GM23338 (cell line): ENCODE measurements around the gene DZIP1.

Experiments
- EZH2 ChIP-seq: fragments of 200-600 bp; sonication (generic); IDR thresholded peaks from one replicate; pipeline ENCODE4 v1.8.0; 2017; ENCODE audit warnings: antibody characterized with exemption, mild to moderate bottlenecking, low read depth; ENCODE audit not compliant: unreplicated experiment
- JUNB ChIP-seq: IDR thresholded peaks from one replicate; pipeline ENCODE4 v1.6.1; 2016; ENCODE audit warnings: antibody characterized with exemption; ENCODE audit not compliant: unreplicated experiment
- REST ChIP-seq: IDR thresholded peaks from one replicate; pipeline ENCODE4 v1.6.1; 2018; ENCODE audit warnings: antibody characterized with exemption; ENCODE audit not compliant: unreplicated experiment
- STAT1 ChIP-seq: IDR thresholded peaks from one replicate; pipeline ENCODE4 v1.6.1; 2016; ENCODE audit warnings: antibody characterized with exemption; ENCODE audit not compliant: unreplicated experiment
- TF ChIP-seq, protein P1 (sequence below), 2 experiments: fragments of 200-600 bp in 1 of 2; sonication (generic) in 1 of 2; conservative IDR thresholded peaks; 2 replicates each; pipeline versions ENCODE4 v1.5.1 to v1.6.1; 2016 to 2017; ENCODE audit warnings: antibody characterized with exemption in 2 of 2, low read depth in 2 of 2, mild to moderate bottlenecking in 2 of 2, moderate library complexity in 1 of 2

DNA sequence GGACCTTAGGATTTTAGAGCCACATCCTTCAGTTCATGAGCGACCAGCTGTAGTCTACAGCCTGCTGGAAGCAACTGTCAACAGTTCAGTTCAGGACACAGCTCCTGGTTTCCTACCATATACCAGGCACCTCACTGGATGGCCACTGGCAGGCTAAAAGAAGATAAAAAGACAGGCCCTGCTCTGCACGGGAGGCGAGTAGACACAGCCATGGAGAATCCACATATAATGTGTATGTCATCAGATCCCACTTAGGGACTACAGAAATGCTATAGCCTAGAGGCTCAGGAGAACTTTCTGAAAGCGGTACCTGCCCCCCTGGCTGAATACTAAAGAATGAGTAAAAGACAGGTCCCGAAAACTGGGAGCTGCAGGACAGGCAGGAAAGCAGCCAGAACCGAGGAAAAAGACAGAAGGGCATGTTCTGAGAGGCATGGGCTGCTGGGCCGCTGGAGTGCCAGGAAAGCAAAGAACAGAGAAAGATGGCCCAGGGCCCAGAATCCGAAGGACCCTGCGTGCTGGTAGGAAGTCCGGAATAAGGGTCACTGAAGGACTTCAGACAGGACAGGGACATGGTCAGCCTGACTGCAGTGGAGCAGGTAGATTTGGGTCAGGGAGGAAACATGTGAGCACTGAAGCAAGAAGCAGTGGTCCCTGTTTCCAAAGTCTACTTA is 23.5 kb downstream of the DZIP1 start:
- no peak for TF ChIP-seq EZH2
- TF ChIP-seq REST = no peak
- no peak for TF ChIP-seq STAT1
- TF ChIP-seq, protein P1, sequence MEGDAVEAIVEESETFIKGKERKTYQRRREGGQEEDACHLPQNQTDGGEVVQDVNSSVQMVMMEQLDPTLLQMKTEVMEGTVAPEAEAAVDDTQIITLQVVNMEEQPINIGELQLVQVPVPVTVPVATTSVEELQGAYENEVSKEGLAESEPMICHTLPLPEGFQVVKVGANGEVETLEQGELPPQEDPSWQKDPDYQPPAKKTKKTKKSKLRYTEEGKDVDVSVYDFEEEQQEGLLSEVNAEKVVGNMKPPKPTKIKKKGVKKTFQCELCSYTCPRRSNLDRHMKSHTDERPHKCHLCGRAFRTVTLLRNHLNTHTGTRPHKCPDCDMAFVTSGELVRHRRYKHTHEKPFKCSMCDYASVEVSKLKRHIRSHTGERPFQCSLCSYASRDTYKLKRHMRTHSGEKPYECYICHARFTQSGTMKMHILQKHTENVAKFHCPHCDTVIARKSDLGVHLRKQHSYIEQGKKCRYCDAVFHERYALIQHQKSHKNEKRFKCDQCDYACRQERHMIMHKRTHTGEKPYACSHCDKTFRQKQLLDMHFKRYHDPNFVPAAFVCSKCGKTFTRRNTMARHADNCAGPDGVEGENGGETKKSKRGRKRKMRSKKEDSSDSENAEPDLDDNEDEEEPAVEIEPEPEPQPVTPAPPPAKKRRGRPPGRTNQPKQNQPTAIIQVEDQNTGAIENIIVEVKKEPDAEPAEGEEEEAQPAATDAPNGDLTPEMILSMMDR (conservative IDR thresholded peaks at IDR 0.05; ENCODE audit: low read depth in 2 of 2) = no peak
- no peak for TF ChIP-seq JUNB
